Heart left ventricle (tissue), 13 donors: ENCODE measurements around the gene TBL1X.

Source experiments
- CTCF ChIP-seq, 12 donors: fragments of 200-600 bp; sonication (generic) in 4 of 12; IDR thresholded peaks; one replicate each; pipeline versions ENCODE4 v1.5.0 to v1.8.0; 2018 to 2022; ENCODE audit warnings: antibody characterized with exemption in 12 of 12, mild to moderate bottlenecking in 5 of 12
- POLR2A ChIP-seq, 2 donors: fragments of 450-650 bp; IDR thresholded peaks; one replicate each; pipeline ENCODE4 v1.6.1; 2017; ENCODE audit warnings: antibody characterized with exemption in 2 of 2, mild to moderate bottlenecking in 2 of 2, moderate library complexity in 2 of 2
- donor health status: ischemic (EF 13 %, LVEDD 7.1; RV severe dilation, severe dysfunction).
- donor health status: DM: no; HTN: yes; CAD: no.
- donor health status: DM: no; HTN: no; CAD: no.
- donor health status: ischemic (EF 25% LVEDD 6.9; RV normal size, moderate dysfunction).
- donor health status: ischemic (EF 25% LVEDD 5.7; RV mildly dilated, moderate dysfunction).
- donor health status: ischemic (EF 35%, LVEDD 5.7; RV mildly dilated, moderate dysfunction).
- donor health status: nonischemic (EF 11% LVEDD 7.7; RV severe dilation, severe dysfunction).
- donor health status: DM: yes; HTN: yes; CAD: no.
- donor health status: PGD.
- donor health status: ischemic (EF 29% LVEDD 5.4; RV normal size, mild dysfunction).
- donor health status: nonischemic (EF 23%, LVEDD 6.1; RV moderate dilation, normal function).

GRCh38 chrX:9681011-9681410 is 216.2 kb downstream of the TBL1X start:
- TF ChIP-seq CTCF (IDR thresholded peaks at IDR 0.05) (no peak), POLR2A (IDR thresholded peaks at IDR 0.05) (no peak)
